Astrocyte (in vitro differentiated cells and primary cell): Measurements from ENCODE around the gene NOS1AP. TPM values are rescaled to one million over a fixed set of nuclear protein-coding genes. Genes with fewer than 3 reads are reported as not detected.

Experiments used
- DNase-seq: peaks from one replicate; pipeline ENCODE4 v3.0.0-alpha.2; 2010; ENCODE audit warnings: low read depth
- FAIRE-seq: peaks from 2 replicates; lab custom pipeline; 2011; peaks lifted over from hg19 to GRCh38; lab: Jason Lieb, UNC
- H2AFZ ChIP-seq: 2 replicates; pipeline ENCODE4 v1.6.0; 2012; ENCODE audit warnings: low read depth, low read length, inconsistent platforms
- H3K27ac ChIP-seq: 2 replicates; pipeline ENCODE4 v1.5.1; 2011; ENCODE audit warnings: low read depth, low read length, inconsistent platforms
- H3K27me3 ChIP-seq: 2 replicates; pipeline ENCODE4 v1.6.0; 2011; ENCODE audit warnings: low read length, inconsistent platforms; ENCODE audit not compliant: insufficient read depth
- H3K36me3 ChIP-seq: 2 replicates; pipeline ENCODE4 v1.5.1; 2011; ENCODE audit warnings: low read length, inconsistent platforms; ENCODE audit not compliant: insufficient read depth
- H3K4me1 ChIP-seq: 2 replicates; pipeline ENCODE4 v1.5.1; 2011; ENCODE audit warnings: low read length, inconsistent platforms; ENCODE audit not compliant: insufficient read depth
- H3K4me2 ChIP-seq: 2 replicates; pipeline ENCODE4 v1.6.0; 2012; ENCODE audit warnings: low read length, inconsistent platforms
- H3K4me3 ChIP-seq: 2 replicates; pipeline ENCODE4 v1.5.1; 2011; ENCODE audit warnings: low read depth, mild to moderate bottlenecking, low read length, inconsistent platforms; ENCODE audit not compliant: insufficient read depth
- H3K79me2 ChIP-seq: 2 replicates; pipeline ENCODE4 v1.6.0; 2012; ENCODE audit warnings: mild to moderate bottlenecking, low read length, inconsistent platforms; ENCODE audit not compliant: insufficient read depth
- H3K9ac ChIP-seq: 2 replicates; pipeline ENCODE4 v1.6.0; 2012; ENCODE audit warnings: mild to moderate bottlenecking, low read length, inconsistent platforms
- H3K9me3 ChIP-seq: 2 replicates; pipeline ENCODE4 v1.5.1; 2012; ENCODE audit warnings: low read depth, mild to moderate bottlenecking, low read length, inconsistent platforms; ENCODE audit not compliant: insufficient read depth
- H4K20me1 ChIP-seq: 2 replicates; pipeline ENCODE4 v1.6.0; 2012; ENCODE audit warnings: low read length, inconsistent platforms; ENCODE audit not compliant: insufficient read depth
- H3K27ac Mint-ChIP-seq: one replicate; pipeline ENCODE4 v1.8.0; 2021; ENCODE audit warnings: mild to moderate bottlenecking, mixed read lengths; ENCODE audit not compliant: unreplicated experiment
- H3K27me3 Mint-ChIP-seq: one replicate; pipeline ENCODE4 v1.8.0; 2021; ENCODE audit warnings: low read depth, mixed read lengths; ENCODE audit not compliant: unreplicated experiment
- H3K36me3 Mint-ChIP-seq: one replicate; pipeline ENCODE4 v1.8.0; 2021; ENCODE audit warnings: low read depth, mixed read lengths; ENCODE audit not compliant: unreplicated experiment
- H3K4me1 Mint-ChIP-seq: one replicate; pipeline ENCODE4 v1.8.0; 2021; ENCODE audit warnings: low read depth, mixed read lengths; ENCODE audit not compliant: unreplicated experiment
- H3K4me3 Mint-ChIP-seq: one replicate; pipeline ENCODE4 v1.8.0; 2021; ENCODE audit warnings: mild to moderate bottlenecking, moderate library complexity, mixed read lengths; ENCODE audit not compliant: unreplicated experiment
- H3K9me3 Mint-ChIP-seq: one replicate; pipeline ENCODE4 v1.8.0; 2021; ENCODE audit warnings: mild to moderate bottlenecking, mixed read lengths; ENCODE audit not compliant: unreplicated experiment
- CTCF ChIP-seq: IDR thresholded peaks from 2 replicates; pipeline ENCODE4 v1.5.1; 2011; ENCODE audit warnings: low read depth, mild to moderate bottlenecking, inconsistent platforms, low read length, moderate library complexity; ENCODE audit not compliant: insufficient read depth
- EZH2 ChIP-seq: IDR thresholded peaks from 2 replicates; pipeline ENCODE4 v1.6.1; 2012; ENCODE audit warnings: mild to moderate bottlenecking, low read length, inconsistent platforms; ENCODE audit not compliant: insufficient read depth
- total RNA-seq: library from RNA; stranded (reverse); gene quantifications from 2 replicates; pipeline ENCODE4 v1.2.1, GENCODE V29; 2021

NOS1AP gene
- total RNA-seq, 1 donor from 2014 or later: 1.2 TPM

- Mint-ChIP-seq H3K36me3 (peaks cover 2% of the 10 kb centered on the region), H3K4me1 (peaks cover 11% of the 10 kb centered on the region), H3K9me3 (peaks cover 1% of the 10 kb centered on the region), H3K4me3 (no peak overlapping the region), H3K27me3 (peaks cover 4% of the 10 kb centered on the region), H3K27ac (no peak overlapping the region)
- Histone ChIP-seq H3K79me2 (no peaks in the 10 kb centered on the region), H3K27me3 (no peaks in the 10 kb centered on the region), H2AFZ (no peak overlapping the region), H3K9ac (no peak overlapping the region), H3K4me1 (peaks cover 13% of the 10 kb centered on the region), H3K4me2 (peak overlapping the region; percentile 48), H3K4me3 (no peak overlapping the region), H3K27ac (no peak overlapping the region), H4K20me1 (no peaks in the 10 kb centered on the region), H3K36me3 (no peaks in the 10 kb centered on the region), H3K9me3 (no peaks in the 10 kb centered on the region)
- no peak for DNase-seq
- FAIRE-seq: no peak
- TF ChIP-seq CTCF (no peak), EZH2 (no peak)
Measured at GRCh38 chr1:162389971-162390370, 320.5 kb downstream of the NOS1AP start.

- Mint-ChIP-seq H3K36me3 (peaks cover 2% of the 10 kb centered on the region), H3K4me3 (no peak overlapping the region), H3K9me3 (no peaks in the 10 kb centered on the region), H3K27ac (no peak overlapping the region), H3K4me1 (peaks cover 11% of the 10 kb centered on the region), H3K27me3 (no peaks in the 10 kb centered on the region)
- Histone ChIP-seq H3K4me2 (no peak overlapping the region), H3K27ac (no peak overlapping the region), H4K20me1 (no peaks in the 10 kb centered on the region), H3K9me3 (no peaks in the 10 kb centered on the region), H3K4me1 (peaks cover 13% of the 10 kb centered on the region), H3K4me3 (no peak overlapping the region), H3K27me3 (no peaks in the 10 kb centered on the region), H3K79me2 (no peaks in the 10 kb centered on the region), H2AFZ (no peak overlapping the region), H3K9ac (no peak overlapping the region), H3K36me3 (no peaks in the 10 kb centered on the region)
- DNase-seq (no peak), FAIRE-seq (no peak)
- TF ChIP-seq CTCF (no peak), EZH2 (no peak)
Measured at GRCh38 chr1:162390396-162391185, 321.1 kb downstream of the NOS1AP start.
